ENCODE data around the gene PDZD4. TPM values are rescaled to one million over a fixed set of nuclear protein-coding genes. Genes with fewer than 3 reads are reported as not detected.

The PDZD4 gene
- 125 TPM for total RNA-seq

GRCh38 chrX:153829799-153830639 is at the start of gene PDZD4:
Gene PDZD4, minus strand, starts transcription at chrX:153830544. Its CDS starts 246 bp downstream, at chrX:153830298.

DNA sequence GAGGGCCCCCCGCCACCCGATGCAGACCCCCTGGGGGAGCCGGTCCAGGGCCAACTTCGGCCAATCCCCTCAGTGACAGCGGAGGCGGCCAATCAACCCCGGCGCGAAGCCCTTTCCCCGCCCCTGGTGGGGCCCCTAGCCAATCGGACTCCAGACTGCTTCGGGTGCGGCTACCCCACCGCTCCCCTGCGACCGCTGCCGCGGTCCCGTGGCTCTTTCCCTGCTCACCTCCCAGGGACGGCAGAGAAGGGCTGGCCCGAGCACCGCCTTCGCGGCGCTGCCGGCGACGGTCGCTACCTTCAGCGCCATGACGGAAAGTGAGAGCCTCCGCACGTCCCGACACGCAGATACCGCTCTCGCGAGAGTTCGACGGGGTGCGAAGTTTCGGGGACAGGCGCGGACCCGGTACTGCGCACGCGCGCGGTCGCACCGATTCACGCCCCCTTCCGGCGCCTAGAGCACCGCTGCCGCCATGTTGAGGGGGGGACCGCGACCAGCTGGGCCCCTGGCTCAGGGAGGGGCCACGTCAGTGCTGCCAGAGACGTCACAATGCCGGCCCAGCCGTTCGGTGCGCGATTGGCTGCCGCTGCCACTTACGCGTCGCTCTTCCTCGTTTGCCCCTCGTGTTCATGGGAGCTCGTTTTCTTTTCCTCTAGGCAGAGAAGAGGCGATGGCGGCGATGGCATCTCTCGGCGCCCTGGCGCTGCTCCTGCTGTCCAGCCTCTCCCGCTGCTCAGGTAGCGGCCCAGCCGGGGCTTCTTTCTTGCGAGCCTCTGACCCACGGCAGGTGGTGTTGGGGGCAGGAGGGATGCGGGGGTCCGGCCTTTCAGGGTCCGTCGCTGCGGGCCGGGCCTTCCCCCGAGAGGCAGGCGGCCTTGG is 36.1 kb downstream of the PDZD4 start, which contains the start of the genes IDH3G and SSR4:
TSS of gene IDH3G (minus strand) at position 358 of the 879 bp plus-strand sequence. CDS start at position 309, 49 bp downstream.
TSS of gene SSR4 (plus strand) at position 651 of the 879 bp plus-strand sequence. CDS start at position 671, 20 bp downstream.

GRCh38 chrX:153780678-153781427 is 49.5 kb downstream of the PDZD4 start, which contains the start of gene SRPK3:
Gene SRPK3, plus strand, starts transcription at chrX:153781041. Its CDS starts 46 bp downstream, at chrX:153781087.

GRCh38 chrX:153763989-153764755 is 66.2 kb downstream of the PDZD4 start, which contains the start of gene PLXNB3:
Gene PLXNB3, plus strand, starts transcription at chrX:153764249. Its CDS starts 1,287 bp downstream, at chrX:153765536.

Other genes starting within 250 kb of the PDZD4 start
- gene CCNQ, start 231.4 kb downstream of the PDZD4 start, total RNA-seq, result 19.6 TPM
- 2.8 TPM for gene DUSP9, start 183.3 kb downstream of the PDZD4 start, total RNA-seq
- 52.6 TPM for gene PNCK, start 156.7 kb downstream of the PDZD4 start, total RNA-seq
- gene SLC6A8, start 142.6 kb downstream of the PDZD4 start, total RNA-seq, result 22.8 TPM
- 87.9 TPM for gene BCAP31, start 106.2 kb downstream of the PDZD4 start, total RNA-seq
- gene ABCD1, start 105.7 kb downstream of the PDZD4 start, total RNA-seq, result 5.1 TPM
- gene PLXNB3, start 66.3 kb downstream of the PDZD4 start, total RNA-seq, result 4.6 TPM
- 0.46 TPM for gene SRPK3, start 49.5 kb downstream of the PDZD4 start, total RNA-seq
- 42.0 TPM for gene IDH3G, start 36.2 kb downstream of the PDZD4 start, total RNA-seq
- 80.5 TPM for gene SSR4, start 35.9 kb downstream of the PDZD4 start, total RNA-seq
- gene L1CAM, start 55.6 kb upstream of the PDZD4 start, total RNA-seq, result 182 TPM
- not detected for gene AVPR2, start 74.1 kb upstream of the PDZD4 start, total RNA-seq
- gene ARHGAP4, start 95.7 kb upstream of the PDZD4 start, total RNA-seq, result 11.1 TPM
- gene NAA10, start 104.5 kb upstream of the PDZD4 start, total RNA-seq, result 26.1 TPM
- gene RENBP, start 114.1 kb upstream of the PDZD4 start, total RNA-seq, result 7.8 TPM
- 15.2 TPM for gene HCFC1, start 141.3 kb upstream of the PDZD4 start, total RNA-seq
- gene TMEM187, start 142.2 kb upstream of the PDZD4 start, total RNA-seq, result 2.1 TPM
- gene IRAK1, start 189.4 kb upstream of the PDZD4 start, total RNA-seq, result 10.8 TPM

Data from diencephalon (tissue), 1 donor.